ENCODE results near the gene RPL3. TPM values are rescaled to one million over a fixed set of nuclear protein-coding genes. Genes with fewer than 3 reads are reported as not detected.
A peak's percentile ranks its signal among the peaks of the same experiment; 100 is the strongest.

RPL3 gene
- total RNA-seq, 1 experiment from 2014 or later: 755 TPM

DNA sequence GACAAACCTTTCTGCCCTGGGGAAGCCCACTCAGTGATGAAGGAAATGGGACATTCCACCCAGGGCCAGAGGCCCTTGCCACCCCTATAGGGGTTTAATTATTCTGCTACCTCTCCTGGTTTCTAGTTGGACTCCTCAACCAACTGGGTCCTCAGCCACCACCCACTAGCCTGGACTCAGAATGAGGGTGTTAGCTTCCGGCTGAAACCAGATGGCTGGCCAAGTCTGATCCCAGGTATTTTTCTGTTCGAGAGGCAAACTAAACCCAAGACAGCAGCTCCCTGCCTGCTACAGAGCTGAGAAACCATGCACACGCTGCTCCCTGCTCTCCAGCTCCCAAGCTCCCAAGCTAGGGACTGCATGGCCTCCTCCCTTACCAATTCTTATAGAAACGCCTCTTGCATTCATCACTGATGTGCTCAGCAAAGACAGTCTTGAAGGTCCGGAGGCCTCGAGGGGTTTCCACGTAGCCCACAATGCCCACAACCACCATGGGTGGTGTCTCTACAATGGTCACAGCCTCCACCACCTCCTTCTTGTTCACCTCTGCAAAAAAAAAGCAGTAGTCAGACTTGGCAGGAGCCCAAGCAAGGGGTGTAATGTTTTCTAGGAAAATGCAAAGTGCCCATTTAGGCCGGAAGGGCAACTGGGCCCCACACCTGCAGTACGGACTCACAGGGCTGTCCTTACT, 2.2 kb downstream of the RPL3 start:
- DNase-seq (ENCODE audit: low read depth): no peak

- DNase-seq (ENCODE audit: low read depth): peak; percentile 90
These were observed 2.9 kb downstream of the RPL3 start for GRCh38 chr22:39316440-39317083.

DNA sequence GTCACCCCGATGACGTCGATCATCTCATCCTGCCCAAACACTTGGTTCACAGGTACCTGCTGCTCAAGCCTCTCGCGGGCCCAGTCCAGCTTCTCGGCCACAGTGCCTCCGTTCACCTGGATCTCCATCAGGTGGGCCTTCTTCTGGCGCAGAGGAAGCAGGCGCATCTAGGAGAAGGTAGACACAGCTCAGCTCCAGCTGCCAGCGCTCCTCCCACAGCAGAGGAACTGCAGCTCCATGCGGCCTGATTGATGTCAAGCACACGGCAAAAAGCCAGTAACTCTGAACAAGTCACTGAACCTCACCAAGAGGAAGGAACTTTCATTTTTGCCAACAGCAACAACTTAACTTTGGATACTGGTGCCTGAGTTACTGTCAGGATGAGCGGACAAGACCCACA, 4.0 kb downstream of the RPL3 start:
- no peak for DNase-seq (ENCODE audit: low read depth)

- no peak for DNase-seq (ENCODE audit: low read depth)
These were observed 5.0 kb downstream of the RPL3 start for GRCh38 chr22:39314251-39314971.

- DNase-seq (ENCODE audit: low read depth): no peak
These were observed 6.0 kb downstream of the RPL3 start for GRCh38 chr22:39313258-39314001.

DNA sequence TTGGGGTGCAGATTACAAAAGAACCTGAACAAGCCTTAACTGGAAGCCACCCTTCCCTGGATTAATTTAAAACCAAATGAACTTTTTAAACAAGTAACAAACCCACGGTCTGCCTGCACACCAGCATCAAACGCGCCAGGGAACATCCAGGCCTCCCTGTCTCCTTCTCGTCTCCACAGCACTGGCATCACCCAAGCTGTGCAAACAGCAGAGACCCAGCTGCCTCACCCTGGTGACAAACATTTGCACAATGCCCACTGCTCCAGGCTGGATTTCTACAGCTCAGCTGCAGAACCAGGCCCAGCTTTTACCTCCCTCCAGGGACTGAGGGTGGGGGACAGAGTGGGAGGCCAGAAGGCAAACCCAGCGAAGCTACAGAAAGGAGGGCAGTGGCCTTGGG, 7.0 kb downstream of the RPL3 start:
- peak; percentile 27 for DNase-seq (ENCODE audit: low read depth)

DNA sequence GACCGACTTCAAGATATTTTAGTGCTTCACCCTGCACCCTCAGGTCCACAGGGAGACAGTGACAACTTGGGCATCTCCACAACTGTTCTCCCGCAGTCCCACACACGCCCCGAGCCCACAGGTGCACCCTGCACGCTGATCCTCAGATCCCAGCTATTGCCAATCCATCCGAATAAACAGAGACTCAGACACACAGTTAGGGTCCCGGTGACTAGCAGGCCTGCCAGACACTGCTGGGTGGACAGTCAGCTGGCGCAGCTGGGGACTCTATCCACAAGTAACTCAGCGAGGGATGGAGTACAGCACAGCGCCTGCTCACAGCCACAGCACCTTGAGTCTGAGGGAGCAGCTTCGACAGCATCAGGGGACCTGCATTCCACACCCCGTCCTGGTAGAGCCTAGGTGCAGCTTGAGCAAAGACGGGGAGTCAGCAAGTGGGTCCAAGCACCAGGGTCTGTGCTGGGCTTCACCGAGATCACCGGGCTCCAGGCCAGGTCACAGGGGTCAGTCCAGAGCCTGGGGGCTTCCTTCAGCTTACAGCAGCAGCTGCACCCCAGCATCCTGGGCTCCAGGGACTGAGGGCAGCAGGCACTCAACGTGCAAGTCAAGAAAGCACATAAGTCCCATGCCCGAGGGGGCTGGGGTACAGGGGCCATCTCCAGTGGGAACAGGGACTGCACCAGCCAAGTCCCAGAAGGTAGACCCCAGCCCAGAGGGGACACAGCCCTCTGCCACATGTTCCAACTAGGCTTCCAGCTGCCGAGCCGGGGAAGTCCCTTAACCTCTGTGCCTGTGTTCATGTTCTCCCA, 7.6 kb downstream of the RPL3 start:
- DNase-seq (ENCODE audit: low read depth): peak; percentile 25

DNA sequence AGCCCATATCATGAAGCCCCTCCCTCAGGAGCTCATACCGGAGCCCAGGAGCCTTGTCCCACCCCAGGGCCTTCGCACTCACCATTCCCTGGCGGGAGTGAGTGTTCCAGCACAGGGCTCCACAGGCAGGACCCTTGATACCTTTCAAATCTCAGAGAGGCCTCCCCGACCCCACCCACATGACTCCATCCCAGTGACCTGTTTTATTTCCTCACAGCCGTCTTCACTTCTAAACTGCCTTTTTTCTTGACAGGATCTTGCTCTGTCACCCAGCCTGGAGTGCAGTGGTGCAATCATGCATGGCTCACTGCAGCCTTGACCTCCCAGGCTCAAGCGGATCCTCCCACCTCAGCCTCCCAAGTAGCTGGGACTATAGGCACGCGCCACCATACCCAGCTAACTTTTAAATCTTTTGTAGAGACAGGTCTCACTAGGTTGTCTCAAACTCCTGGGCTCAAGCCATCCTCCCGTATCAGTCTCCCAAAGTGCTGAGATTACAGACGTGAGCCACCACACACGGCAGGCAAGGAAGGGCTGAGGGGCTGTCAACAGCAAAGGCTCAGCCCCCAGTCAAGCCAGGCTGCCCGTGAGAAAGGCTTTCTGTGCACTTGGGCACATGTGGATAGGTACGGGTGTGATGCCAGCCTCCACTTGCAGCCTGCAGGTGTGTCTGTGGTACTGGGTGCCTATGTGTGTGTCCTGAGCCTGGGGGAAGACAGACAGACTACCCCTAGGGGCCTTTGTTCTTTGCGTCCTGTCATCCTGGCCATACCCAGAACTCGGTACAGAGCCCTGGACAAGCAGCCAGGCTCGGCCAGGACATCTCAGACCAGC, 9.3 kb downstream of the RPL3 start:
- DNase-seq (ENCODE audit: low read depth): peak; percentile 28

- DNase-seq (ENCODE audit: low read depth): no peak
These were observed 10.0 kb downstream of the RPL3 start for GRCh38 chr22:39309364-39309861.

- peak; percentile 87 for DNase-seq (ENCODE audit: low read depth)
These were observed 10.6 kb downstream of the RPL3 start for GRCh38 chr22:39308614-39309363.

DNA sequence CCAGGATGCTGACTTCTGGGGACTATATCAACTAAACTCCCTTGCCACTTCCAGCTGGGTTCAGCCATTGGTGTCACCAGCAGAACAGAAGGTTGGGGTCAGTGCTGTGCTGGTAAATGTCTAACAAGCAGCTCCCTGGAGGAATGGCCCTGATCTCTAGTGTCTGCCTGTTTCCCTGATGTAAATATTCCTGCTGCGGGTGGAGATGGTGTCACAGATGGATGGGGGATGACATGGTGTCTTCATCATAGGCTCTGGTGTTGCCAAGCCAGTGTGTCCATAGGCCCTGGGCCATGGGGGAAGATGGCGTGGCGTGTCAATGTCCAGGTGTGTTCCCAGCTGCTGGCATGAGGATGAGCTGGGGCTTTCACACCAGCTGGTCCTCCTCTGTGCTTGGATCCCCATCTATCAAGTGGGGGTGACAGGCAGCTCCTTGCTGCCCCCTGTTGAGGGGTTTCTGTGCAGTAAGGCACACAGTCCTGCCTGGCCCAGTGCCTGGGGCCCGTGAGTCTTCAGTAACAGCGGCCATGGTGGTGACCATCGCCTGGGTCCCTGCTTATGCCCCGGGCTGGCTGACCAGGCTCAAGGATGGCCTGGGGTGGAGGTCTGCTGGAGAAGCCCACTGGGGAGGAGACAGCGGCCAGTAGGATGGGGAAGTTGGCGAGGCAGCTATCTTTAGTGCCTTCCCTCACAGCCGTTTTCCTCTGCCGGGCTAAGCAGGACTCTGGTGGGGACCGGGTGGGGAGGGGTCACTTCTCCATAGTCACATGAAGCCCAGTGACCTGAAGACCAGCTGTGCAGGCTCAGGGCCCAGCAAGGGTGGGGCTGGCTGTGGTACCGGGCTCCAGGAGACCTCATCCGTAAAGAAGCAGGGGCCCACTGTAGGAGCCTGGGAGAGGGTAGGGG, 12.7 kb downstream of the RPL3 start:
- peak; percentile 39 for DNase-seq (ENCODE audit: low read depth)

GRCh38 chr22:39303892-39304671, 15.3 kb downstream of the RPL3 start:
- DNase-seq (ENCODE audit: low read depth): no peak

DNA sequence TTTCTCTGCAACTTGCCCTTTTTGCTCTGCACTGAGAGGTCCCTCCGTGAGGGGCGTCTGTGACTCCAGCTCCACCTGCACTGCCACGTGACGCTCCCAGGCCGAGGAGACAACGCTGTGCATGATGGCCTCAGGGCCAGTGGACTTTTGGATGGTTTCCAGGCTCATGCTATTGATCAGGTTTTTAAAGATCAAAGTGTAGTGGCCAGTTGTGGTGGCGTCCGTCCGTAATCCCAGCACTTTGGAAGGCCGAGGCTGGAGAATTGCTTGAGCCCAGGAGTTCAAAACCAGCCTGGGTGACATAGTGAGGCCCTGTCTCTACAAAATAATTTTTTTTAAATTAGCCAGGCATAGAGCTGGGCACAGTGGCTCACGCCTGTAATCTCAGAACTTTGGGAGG, 16.1 kb downstream of the RPL3 start:
- no peak for DNase-seq (ENCODE audit: low read depth)

DNA sequence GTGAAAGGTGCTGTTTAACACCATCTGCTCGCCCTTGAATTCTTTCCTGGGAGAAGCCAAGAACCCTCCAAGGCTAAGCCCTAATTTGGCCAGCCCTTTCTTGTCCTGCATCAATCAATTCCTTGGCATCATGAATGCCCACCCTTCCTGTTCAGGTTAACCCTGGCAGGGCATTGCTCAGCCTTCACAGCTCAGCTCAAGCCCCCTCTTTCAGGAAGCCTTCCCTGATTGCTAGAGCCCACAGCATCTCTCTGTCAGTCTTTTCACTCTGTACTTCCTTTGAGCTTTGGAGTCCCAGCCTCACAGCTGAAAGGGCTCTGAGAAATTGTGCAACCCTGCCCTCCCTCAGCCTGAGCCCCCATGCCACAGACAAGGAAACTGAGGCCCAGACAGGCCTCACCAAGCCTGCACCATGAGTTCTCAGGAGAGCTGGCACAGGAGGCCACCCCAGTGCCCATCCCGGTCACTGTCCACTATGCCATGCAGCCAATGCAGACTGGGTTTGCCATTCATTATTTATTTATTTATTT, 16.9 kb downstream of the RPL3 start:
- DNase-seq (ENCODE audit: low read depth): no peak

DNA sequence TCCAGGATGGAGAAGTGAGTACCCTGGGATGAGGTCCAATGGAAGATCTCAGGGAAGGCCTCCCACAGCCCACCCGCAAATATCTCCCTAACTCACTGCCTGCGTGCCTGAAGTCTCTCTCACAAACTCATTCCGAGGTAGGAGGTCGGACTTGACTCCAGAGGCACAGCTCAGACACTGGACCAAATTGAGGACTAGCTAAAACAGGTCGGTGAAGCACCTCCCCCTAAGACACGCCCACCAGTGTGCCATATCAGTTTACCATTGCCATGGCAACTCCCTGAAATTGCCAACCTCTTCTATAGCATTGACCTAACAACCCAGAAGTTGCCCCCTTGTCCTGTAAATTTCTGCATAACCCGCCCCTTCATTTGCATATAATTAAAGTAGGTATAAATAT, 17.5 kb downstream of the RPL3 start:
- DNase-seq (ENCODE audit: low read depth): peak; percentile 32

DNA sequence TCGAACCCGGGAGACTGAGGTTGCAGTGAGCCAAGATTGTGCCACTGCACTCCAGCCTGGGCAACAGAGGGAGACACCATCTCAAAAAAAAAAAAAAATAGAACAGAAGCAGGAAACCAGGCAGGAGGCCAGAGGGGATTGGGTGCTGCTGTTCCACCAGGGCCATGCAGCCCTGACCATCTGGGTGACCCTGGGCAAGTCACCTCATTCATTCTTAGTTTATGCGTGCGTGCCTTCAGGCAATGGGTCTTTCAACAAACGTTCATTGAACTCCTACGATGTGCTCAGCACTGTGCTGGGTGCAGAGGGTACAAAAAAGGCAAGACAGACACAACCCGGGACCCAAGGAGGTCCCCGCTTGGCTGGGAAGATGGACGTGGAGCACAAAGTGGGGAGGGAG, 18.3 kb downstream of the RPL3 start:
- no peak for DNase-seq (ENCODE audit: low read depth)

DNA sequence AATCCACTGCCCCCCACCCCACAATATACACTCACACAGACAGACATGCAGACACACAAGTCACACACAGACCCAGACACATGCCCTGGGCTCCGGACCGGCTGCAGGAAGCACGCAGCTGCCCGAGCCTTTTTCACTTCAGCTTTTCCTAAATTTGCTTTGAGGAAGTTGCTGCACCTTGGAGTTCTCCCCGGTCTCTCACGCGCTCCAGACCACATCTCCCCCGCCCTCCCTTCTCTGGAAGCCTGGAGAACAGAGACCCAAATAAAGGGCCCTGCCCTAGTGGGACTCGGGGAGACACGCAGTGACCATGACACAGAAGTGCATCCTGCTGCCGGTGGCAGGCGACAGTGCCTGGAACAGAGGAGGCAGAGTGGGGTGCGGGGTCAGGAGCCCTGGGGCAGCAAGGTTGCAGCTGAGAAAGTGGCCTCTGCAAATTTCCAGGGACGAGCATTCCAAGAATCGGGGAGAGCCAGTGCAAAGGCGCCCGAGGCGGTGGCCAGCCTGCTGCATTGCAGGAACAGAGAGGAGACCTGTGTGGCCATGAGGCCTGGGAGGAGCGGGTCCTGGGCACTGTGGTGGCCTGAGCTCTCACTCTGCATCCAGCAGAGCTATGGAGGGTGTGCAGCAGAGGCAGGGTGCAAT, 19.1 kb downstream of the RPL3 start:
- DNase-seq (ENCODE audit: low read depth): peak; percentile 61
